NCI-H187 (cell line): ENCODE results near the gene PDCD1.

Source experiments
- DNase-seq, 2 experiments: peaks; one replicate each; lab custom pipeline; 2025; lab: John Stamatoyannopoulos, UW

PDCD1 gene

DNA sequence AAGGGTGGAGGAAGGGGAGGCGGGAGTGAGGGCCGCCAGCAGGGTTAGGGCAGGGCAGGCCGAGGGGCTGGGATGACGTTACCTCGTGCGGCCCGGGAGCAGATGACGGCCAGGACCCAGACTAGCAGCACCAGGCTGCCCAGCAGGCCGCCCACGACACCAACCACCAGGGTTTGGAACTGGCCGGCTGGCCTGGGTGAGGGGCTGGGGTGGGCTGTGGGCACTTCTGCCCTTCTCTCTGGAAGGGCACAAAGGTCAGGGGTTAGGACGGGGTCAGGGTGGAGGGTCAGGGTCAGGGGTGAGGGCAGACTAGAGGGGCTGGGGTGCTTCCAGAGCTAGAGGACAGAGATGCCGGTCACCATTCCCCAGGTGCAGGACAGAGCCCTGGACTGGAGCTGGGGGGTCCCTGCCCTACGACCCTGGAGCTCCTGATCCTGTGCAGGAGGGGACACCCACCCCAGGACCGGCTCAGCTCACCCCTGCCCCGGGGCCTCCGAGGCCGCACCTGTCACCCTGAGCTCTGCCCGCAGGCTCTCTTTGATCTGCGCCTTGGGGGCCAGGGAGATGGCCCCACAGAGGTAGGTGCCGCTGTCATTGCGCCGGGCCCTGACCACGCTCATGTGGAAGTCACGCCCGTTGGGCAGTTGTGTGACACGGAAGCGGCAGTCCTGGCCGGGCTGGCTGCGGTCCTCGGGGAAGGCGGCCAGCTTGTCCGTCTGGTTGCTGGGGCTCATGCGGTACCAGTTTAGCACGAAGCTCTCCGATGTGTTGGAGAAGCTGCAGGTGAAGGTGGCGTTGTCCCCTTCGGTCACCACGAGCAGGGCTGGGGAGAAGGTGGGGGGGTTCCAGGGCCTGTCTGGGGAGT is 6.3 kb downstream of the PDCD1 start:
- DNase-seq: no peak

DNA sequence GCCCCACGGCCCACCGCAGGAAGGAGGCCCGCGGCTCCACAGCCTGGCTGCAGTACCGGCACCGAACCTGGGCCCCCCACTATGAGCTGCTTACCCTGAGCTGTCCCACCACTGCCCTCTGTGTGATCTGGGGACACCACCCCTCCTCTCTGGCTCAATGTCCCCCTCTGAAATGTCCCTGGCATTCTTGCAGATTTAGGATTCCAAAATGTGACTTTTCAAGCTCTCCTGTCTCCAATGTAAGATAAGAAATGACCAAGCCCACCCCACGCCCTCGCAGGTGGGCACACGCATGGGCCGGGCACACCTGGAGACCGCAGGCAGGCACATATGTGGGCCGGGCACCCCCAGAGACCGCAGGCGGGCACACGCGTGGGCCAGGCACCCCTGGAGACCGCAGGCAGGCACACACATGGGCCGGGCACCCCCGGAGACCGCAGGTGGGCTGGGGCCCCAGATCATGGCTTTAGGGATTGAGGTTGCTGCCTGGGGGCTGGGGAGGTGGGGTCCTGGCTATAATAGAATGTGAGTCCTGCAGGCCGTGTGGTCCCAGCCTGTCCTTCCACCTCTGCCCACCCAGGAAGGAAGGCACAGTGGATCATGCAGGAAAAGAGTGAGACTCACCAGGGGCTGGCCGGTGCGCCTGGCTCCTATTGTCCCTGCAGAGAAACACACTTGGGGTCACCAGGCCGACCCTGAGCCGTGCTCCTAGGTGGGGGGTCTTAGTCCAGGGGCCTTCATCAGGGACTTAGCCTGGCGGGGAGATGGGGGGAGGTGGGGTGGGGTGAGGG is 7.2 kb downstream of the PDCD1 start:
- DNase-seq: no peak

DNA sequence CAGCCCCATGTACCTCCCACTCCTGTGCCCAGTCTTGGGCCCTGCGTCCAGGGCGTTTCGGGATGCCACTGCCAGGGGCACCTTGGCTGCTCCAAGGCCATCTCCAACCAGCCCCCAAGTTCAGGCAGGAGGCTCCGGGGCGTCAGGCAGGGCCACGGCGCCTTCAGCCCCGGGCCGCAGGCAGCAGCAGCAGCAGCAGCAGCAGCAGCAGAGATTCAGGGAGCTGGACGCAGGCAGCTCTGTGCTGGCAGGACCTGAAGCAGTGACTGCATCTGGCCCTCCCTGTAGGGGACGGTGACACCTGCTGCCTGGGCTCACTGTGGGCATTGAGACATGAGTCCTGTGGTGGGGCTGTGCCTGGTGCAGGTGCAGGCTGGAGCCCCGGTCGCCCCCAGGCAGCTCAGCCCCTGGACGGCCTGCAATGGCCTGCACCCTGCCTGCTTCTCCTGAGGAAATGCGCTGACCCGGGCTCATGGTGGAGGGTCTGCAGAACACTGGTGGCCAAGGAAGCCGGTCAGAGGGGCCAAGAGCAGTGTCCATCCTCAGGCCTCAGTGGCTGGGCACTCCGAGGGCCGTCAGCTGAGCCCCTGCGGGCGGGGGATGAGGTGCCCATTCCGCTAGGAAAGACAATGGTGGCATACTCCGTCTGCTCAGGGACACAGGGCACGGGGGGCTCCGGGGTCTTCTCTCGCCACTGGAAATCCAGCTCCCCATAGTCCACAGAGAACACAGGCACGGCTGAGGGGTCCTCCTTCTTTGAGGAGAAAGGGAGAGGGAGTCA is 8.0 kb downstream of the PDCD1 start:
- DNase-seq: no peak

- DNase-seq: no peak
Measured at GRCh38 chr2:241849616-241850543, 8.8 kb downstream of the PDCD1 start.

DNA sequence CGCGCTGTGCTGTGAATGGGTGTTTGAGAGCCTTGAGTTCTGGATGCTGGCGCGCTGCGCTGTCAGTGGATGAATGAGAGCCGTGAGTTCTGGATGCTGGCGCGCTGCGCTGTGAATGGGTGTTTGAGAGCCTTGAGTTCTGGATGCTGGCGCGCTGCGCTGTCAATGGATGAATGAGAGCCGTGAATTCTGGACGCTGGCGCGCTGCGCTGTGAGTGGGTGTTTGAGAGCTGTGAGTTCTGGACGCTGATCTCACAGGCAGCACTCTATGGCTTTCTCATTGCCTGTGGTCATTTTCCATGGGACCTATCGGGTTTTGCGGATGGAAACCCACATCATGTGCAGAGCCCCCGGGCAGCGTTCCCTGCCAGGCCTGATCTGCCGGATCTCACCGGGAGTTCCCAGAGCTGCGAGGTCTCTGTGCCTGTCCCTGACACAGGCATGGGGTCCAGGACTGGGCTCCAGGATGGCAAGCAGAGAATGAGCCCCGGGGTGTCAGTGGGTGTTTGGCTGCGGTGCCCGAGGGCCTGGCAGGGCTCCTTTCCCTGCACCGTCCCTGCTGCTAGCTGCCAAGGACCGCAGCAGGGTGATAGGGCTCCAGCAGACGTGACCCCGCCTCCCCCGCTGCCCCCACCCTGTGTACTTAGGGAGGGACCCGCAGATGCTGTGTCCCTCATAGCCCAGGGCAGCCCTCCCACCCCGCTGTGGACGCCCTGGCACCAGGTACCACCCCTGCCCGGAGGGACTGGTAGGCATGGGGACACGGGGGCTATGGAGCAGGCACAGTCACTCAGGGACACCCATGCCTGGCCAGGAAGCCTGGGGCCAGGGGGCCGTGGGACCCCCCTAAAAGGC is 9.7 kb downstream of the PDCD1 start:
- no peak for DNase-seq

- DNase-seq: no peak
Measured at GRCh38 chr2:241846406-241846805, 12.3 kb downstream of the PDCD1 start.

GRCh38 chr2:241844831-241845578 is 13.7 kb downstream of the PDCD1 start:
- DNase-seq: no peak

DNA sequence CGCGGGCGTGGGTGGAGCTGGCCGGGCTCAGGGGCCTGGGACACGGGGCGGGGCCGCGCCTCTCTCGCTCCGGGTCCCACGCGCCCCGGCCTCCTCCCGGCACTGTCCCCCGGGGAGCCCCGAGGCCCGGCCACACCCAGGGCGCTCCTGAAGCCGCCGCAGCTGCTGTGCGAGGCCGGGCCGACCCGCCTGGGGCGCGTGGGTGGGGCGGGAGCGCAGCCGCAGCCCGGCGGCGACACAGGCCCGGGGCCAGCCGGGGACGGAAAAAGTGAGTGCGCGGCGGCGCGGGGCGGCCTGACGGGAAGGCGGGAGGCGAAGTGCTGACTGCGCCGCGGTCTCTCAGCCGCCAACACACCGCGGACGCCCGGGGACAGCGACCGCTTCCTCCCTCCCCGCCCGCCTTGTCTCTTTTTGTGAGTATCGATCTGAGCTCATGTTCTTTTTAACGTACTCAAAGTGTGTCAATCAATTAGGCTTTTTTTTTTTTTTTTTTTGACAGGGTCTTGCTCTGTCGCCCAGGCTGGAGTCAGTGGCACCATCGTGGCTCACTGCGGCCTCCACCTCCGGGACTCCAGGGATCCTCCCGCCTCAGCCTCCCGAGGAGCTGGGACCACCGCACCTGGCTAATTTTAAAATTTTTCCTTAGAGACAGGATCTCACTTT is 14.5 kb downstream of the PDCD1 start:
- DNase-seq: no peak

GRCh38 chr2:241843321-241844065 is 15.2 kb downstream of the PDCD1 start:
- no peak for DNase-seq

DNA sequence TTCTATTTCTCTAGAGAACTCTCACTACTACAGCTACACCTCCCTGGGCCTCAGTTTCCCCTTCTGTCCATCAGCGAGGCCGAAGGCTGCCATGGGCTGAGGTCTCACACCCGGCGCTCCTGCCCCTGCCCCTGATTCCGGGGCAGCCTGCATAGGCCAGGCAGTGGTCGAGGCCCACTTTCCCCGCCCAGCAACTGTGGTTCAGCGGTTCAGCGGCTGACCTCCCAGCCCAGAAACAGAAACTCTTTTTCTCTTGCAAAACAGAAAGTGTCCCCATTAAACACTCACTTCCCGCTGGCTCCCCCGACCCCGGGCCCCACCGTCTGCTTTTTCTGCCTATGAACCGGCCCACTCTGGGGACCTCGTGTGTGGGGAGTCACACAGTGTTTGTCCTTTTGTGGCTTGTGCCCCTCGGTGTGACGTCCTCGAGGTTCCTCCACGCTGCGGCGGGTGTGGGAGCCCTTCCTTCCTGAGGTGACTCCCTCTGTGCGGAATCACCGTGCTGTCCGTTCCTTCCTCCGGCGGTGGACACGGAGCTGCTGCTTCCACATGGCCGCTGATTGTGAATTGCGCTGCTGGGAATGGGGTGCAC is 16.0 kb downstream of the PDCD1 start:
- no peak for DNase-seq

DNA sequence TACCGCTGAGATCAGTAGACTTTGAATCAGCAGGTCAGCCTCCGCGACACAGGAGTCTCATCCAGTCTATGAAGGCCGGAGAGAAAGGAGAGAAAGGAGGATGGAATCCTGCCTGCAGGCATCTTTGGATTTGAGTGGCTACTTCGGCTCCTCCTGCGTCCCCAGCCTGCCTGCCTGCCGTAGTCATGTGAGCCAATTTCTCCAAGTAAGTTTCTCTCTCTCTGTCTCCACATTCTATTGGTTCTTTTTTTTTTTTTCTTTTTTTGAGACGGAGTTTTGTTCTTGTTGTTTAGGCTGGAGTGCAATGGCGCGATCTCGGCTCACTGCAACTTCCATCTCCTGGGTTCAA is 16.7 kb downstream of the PDCD1 start:
- DNase-seq: no peak

DNA sequence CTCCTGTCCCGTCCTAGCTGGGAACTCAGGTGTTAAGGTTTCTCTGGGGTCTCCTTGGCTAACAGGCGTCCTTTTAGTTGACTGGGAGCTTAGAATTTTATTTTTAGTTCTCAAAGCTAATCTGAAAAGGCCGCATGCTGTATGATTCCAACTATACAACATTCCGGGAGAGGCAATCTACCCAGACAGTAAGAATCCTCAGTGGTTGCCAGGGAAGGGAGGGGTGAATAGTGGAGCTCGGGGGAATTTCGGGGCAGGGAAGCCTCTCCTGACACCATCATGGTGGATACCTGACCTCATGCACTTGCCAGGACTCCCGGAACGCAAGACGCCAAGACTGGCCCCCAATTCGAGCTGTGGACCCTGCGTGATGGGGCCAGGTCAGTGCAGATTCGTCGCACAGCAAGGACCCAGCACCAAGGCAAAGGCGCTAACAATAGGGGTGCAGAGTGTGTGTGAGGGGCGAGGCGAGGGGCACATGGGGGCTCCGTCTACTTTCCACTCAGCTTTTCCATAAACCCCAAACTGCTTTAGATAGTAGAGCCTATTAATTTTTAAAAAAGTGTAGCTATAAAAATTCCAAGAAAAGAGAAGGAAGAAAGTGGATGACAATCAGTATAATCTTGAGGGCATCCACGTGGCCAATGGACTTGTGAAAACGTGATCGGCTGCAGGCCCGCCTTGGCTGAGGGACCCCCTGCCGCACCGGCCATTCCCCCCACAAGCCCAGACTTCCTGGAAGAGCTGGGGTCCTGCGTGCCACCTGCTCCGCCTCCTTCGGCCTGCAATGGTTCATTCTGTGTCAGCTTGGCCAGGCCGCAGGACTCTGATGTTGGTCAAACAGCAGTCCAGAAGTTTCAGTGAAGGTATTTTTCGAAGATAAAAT is 17.3 kb downstream of the PDCD1 start:
- no peak for DNase-seq

- DNase-seq: no peak
Measured at GRCh38 chr2:241837197-241837965, 21.3 kb downstream of the PDCD1 start.

DNA sequence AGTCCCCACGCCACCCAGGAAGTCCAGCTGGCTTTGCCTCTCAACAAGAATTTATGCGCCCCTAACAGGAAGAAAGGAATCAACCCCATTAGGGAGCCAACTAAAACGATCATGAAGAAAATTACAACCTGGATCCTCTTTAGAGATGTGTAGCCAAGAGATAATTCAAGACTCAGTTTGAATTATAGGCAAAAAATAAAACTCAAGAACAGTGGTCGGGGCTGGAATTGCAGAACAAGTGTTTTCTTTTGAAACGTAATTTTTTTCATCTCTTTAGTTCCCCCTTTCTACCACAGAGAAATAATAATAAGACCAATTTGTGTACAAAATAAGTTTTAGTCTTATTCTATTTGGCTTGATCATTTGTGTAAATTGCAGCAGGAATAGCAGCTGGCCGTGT is 22.4 kb downstream of the PDCD1 start:
- no peak for DNase-seq

DNA sequence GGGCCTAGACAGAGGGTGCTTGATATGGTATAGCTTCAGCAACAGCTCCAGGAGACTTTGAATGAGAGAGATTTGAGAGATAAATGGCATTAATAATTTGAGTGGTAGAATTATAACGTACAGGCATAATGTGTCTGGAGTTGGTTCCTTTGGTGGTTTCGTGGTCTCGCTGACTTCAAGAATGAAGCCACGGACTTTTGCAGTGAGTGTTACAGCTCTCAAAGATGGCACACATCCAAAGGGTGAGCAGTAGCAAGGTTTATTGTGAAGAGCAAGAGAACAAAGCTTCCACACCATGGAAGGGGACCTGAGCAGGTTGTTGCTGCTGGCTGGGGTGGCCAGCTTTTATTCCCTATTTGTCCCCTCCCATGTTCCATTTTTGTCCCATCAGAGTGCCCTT is 23.1 kb downstream of the PDCD1 start:
- no peak for DNase-seq

DNA sequence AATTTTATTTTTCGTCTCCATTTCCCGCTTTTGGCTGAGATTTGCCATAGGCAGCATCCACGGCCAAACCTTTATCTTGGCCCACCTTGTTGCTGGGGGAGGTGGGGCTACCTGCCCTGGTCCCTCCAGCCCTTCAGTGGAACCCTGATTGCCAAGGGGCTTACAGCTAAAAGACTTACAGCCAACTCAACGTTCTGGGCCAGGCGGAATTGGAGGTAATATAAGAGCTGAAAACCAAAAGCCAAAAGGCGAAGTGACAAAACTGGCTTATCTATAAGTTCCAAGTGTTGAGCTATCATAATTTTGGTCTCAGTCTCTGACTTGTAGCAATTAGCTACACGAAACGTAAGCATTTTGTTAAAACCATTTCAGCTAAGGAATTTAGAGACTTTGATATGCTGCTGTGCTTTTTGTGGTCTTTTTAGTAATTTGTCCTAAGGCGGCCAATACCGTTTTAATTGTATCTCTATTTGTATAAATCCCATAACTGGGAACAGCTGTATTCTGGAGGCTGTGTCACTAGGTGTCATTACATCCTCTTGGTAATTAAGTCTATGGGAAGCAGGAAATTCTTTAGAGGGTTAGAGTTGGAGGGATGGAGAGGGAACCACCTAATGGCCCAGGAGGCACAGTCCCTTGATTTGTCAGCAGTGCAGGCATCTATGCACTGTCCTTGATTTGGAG is 24.0 kb downstream of the PDCD1 start:
- DNase-seq: no peak
